Renal cortex interstitium (tissue), 11 donors: ENCODE data around the gene LRRC3C. TPM values are rescaled to one million over a fixed set of nuclear protein-coding genes. Genes with fewer than 3 reads are reported as not detected.

Experiments
- DNase-seq, 11 donors: peaks; one replicate each; pipeline ENCODE4 v3.0.0-alpha.2; 2013; ENCODE audit warnings: low read depth in 9 of 11, low spot score in 4 of 11; ENCODE audit errors: extremely low read depth in 1 of 11
- polyA plus RNA-seq, 3 donors: library from polyadenylated mRNA; unstranded; fragments of 120-200 nt; gene quantifications; one replicate each; pipeline ENCODE4 v1.2.1, GENCODE V29; 2013; ENCODE audit not compliant: insufficient read length in 3 of 3

The LRRC3C gene
- polyA plus RNA-seq, 3 donors = 0.11 TPM; not detected in 2

GRCh38 chr17:39922006-39922405 lies 5.5 kb upstream of the LRRC3C start:
- no peak for DNase-seq

- DNase-seq = no peak
Measured at GRCh38 chr17:39923230-39923629, 4.3 kb upstream of the LRRC3C start.

- no peak for DNase-seq
Measured at GRCh38 chr17:39923836-39924690, 3.5 kb upstream of the LRRC3C start.

GRCh38 chr17:39924691-39925055 lies 2.9 kb upstream of the LRRC3C start:
- no peak for DNase-seq

GRCh38 chr17:39925282-39926134 lies 2.0 kb upstream of the LRRC3C start:
- DNase-seq = no peak

- DNase-seq = no peak
Measured at GRCh38 chr17:39926135-39926587, 1.4 kb upstream of the LRRC3C start.

GRCh38 chr17:39926588-39927100 lies 888 bp upstream of the LRRC3C start:
- no peak for DNase-seq

- DNase-seq = no peak
Measured at GRCh38 chr17:39927929-39928857, 661 bp downstream of the LRRC3C start.

- DNase-seq = no peak
Measured at GRCh38 chr17:39928858-39929645, 1.5 kb downstream of the LRRC3C start.

GRCh38 chr17:39929646-39930407 lies 2.3 kb downstream of the LRRC3C start:
- no peak for DNase-seq

GRCh38 chr17:39933912-39934311 lies 6.4 kb downstream of the LRRC3C start:
- DNase-seq = no peak

GRCh38 chr17:39934324-39934723 lies 6.8 kb downstream of the LRRC3C start:
- DNase-seq = no peak

- no peak for DNase-seq
Measured at GRCh38 chr17:39935909-39936308, 8.4 kb downstream of the LRRC3C start.

- peak in 1 of 11 donors; percentile 71 for DNase-seq
Measured at GRCh38 chr17:39937447-39937846, 9.9 kb downstream of the LRRC3C start.

- no peak for DNase-seq
Measured at GRCh38 chr17:39938140-39938869, 10.8 kb downstream of the LRRC3C start.

GRCh38 chr17:39939106-39939505 lies 11.6 kb downstream of the LRRC3C start:
- no peak for DNase-seq
